Measurements from ENCODE around the gene GGCX. TPM values are rescaled to one million over a fixed set of nuclear protein-coding genes. Genes with fewer than 3 reads are reported as not detected.
A peak's percentile ranks its signal among the peaks of the same experiment; 100 is the strongest.

The GGCX gene
- total RNA-seq, 1 donor from 2014 or later, result 43.4 TPM

- peak overlapping the region; percentile 23 for H3K4me3 Mint-ChIP-seq
- DNase-seq (ENCODE audit: low read depth, low spot score), result no peak
- H3K9me3 Mint-ChIP-seq, result no peaks in the 10 kb centered on the region
- H3K27me3 Mint-ChIP-seq (ENCODE audit: low read depth), result peaks cover 3% of the 10 kb centered on the region
- H3K27ac Mint-ChIP-seq (ENCODE audit: unreplicated experiment), result no peak overlapping the region
- TF ChIP-seq, protein P1, sequence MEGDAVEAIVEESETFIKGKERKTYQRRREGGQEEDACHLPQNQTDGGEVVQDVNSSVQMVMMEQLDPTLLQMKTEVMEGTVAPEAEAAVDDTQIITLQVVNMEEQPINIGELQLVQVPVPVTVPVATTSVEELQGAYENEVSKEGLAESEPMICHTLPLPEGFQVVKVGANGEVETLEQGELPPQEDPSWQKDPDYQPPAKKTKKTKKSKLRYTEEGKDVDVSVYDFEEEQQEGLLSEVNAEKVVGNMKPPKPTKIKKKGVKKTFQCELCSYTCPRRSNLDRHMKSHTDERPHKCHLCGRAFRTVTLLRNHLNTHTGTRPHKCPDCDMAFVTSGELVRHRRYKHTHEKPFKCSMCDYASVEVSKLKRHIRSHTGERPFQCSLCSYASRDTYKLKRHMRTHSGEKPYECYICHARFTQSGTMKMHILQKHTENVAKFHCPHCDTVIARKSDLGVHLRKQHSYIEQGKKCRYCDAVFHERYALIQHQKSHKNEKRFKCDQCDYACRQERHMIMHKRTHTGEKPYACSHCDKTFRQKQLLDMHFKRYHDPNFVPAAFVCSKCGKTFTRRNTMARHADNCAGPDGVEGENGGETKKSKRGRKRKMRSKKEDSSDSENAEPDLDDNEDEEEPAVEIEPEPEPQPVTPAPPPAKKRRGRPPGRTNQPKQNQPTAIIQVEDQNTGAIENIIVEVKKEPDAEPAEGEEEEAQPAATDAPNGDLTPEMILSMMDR (conservative IDR thresholded peaks at IDR 0.05), result no peak
- no peaks in the 10 kb centered on the region for H3K36me3 Mint-ChIP-seq (ENCODE audit: low read depth)
- peaks cover 33% of the 10 kb centered on the region for H3K4me1 Mint-ChIP-seq
Measured at GRCh38 chr2:85590950-85591349, 29.7 kb upstream of the GGCX start.

GRCh38 chr2:85589982-85590791, 28.9 kb upstream of the GGCX start:
- no peak for DNase-seq (ENCODE audit: low read depth, low spot score)
- Mint-ChIP-seq H3K4me1 (peaks cover 30% of the 10 kb centered on the region), H3K27ac (ENCODE audit: unreplicated experiment) (peak overlapping the region; percentile 83), H3K4me3 (no peak overlapping the region), H3K27me3 (ENCODE audit: low read depth) (peaks cover 3% of the 10 kb centered on the region), H3K9me3 (no peaks in the 10 kb centered on the region), H3K36me3 (ENCODE audit: low read depth) (no peaks in the 10 kb centered on the region)
- TF ChIP-seq, protein P1 (conservative IDR thresholded peaks at IDR 0.05), result no peak

DNA sequence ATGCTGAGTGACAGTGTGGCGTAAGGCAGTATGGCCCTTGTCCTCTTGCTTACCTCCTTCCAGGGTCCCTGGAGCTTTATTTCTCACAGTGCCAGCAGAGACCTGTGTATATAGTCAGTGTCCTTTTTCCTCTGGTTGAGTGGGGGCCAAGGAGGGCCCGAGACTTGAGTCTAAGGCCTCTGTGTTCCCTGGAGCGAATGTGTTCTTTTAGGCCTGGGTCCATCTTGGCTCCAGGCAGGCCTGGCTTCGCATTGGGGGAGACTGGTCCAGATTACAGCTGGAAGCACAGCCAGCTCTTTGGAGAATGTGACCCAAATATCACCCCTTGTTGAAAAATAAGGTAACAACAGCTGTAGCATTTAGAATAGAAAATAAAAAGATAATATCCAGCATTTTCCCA, 27.9 kb upstream of the GGCX start:
- Mint-ChIP-seq H3K4me1 (peaks cover 22% of the 10 kb centered on the region), H3K27ac (ENCODE audit: unreplicated experiment) (no peak overlapping the region), H3K4me3 (no peak overlapping the region), H3K36me3 (ENCODE audit: low read depth) (no peaks in the 10 kb centered on the region), H3K9me3 (no peaks in the 10 kb centered on the region), H3K27me3 (ENCODE audit: low read depth) (peaks cover 3% of the 10 kb centered on the region)
- DNase-seq (ENCODE audit: low read depth, low spot score), result no peak
- TF ChIP-seq, protein P1 (conservative IDR thresholded peaks at IDR 0.05), result no peak

DNA sequence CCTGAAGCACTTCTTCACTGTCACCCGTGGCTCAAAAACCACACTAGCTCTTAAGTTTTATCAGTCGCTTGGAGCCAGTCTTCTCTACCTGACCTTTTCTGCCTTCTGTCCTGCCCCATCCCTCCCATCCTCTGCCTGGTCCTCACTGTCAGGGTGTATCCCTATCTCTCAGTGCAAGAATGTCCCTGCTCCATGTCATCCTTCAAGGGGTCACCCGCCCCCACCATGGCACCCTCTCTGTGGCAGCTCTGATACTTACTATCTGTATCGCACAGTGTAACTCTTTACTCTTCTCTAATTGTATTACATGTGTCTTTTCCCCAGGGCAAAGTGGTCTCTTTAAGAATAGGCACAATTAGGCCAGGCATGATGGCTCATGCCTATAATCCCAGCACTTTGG, 27.4 kb upstream of the GGCX start:
- DNase-seq (ENCODE audit: low read depth, low spot score), result no peak
- Mint-ChIP-seq H3K27me3 (ENCODE audit: low read depth) (peaks cover 3% of the 10 kb centered on the region), H3K27ac (ENCODE audit: unreplicated experiment) (peak overlapping the region; percentile 45), H3K4me3 (no peak overlapping the region), H3K4me1 (peaks cover 20% of the 10 kb centered on the region), H3K9me3 (no peaks in the 10 kb centered on the region), H3K36me3 (ENCODE audit: low read depth) (no peaks in the 10 kb centered on the region)
- TF ChIP-seq, protein P1 (conservative IDR thresholded peaks at IDR 0.05), result no peak

- Mint-ChIP-seq H3K4me1 (peaks cover 20% of the 10 kb centered on the region), H3K27me3 (ENCODE audit: low read depth) (peaks cover 3% of the 10 kb centered on the region), H3K9me3 (no peaks in the 10 kb centered on the region), H3K36me3 (ENCODE audit: low read depth) (no peaks in the 10 kb centered on the region), H3K27ac (ENCODE audit: unreplicated experiment) (peak overlapping the region; percentile 45), H3K4me3 (no peak overlapping the region)
- no peak for DNase-seq (ENCODE audit: low read depth, low spot score)
- TF ChIP-seq, protein P1 (conservative IDR thresholded peaks at IDR 0.05), result no peak
Measured at GRCh38 chr2:85588236-85588635, 26.9 kb upstream of the GGCX start.

All from neural crest cell (in vitro differentiated cells).